HG03342 (cell line): ENCODE data around the gene MUSK.
"Not testable (repeated sequence)": the region's sequence is repeated elsewhere in the genome, so short reads cannot be mapped to it uniquely, and the experiment has no call there.

Source experiments
- ATAC-seq: cut with Tn5 transposase; IDR thresholded peaks from one replicate; pipeline ENCODE4 v1.9.1; 2021; ENCODE audit warnings: mild to moderate bottlenecking, moderate library complexity; ENCODE audit not compliant: unreplicated experiment

MUSK gene

GRCh38 chr9:110691002-110691549, 22.5 kb downstream of the MUSK start:
- no peak for ATAC-seq

- not testable (repeated sequence) for ATAC-seq
Measured at GRCh38 chr9:110695846-110696245, 27.3 kb downstream of the MUSK start.

GRCh38 chr9:110700953-110701352, 32.4 kb downstream of the MUSK start:
- ATAC-seq: no peak

- ATAC-seq: no peak
Measured at GRCh38 chr9:110703669-110704068, 35.1 kb downstream of the MUSK start.

- ATAC-seq: no peak
Measured at GRCh38 chr9:110707419-110707818, 38.8 kb downstream of the MUSK start.

- no peak for ATAC-seq
Measured at GRCh38 chr9:110710420-110710819, 41.8 kb downstream of the MUSK start.

- ATAC-seq: no peak
Measured at GRCh38 chr9:110712955-110713354, 44.4 kb downstream of the MUSK start.

- no peak for ATAC-seq
Measured at GRCh38 chr9:110714314-110714713, 45.7 kb downstream of the MUSK start.

- ATAC-seq: no peak
Measured at GRCh38 chr9:110728058-110728457, 59.5 kb downstream of the MUSK start.

- ATAC-seq: no peak
Measured at GRCh38 chr9:110729641-110730040, 61.0 kb downstream of the MUSK start.

GRCh38 chr9:110731437-110732028, 62.9 kb downstream of the MUSK start:
- ATAC-seq: no peak

- no peak for ATAC-seq
Measured at GRCh38 chr9:110738982-110739381, 70.4 kb downstream of the MUSK start.

GRCh38 chr9:110742741-110743371, 74.3 kb downstream of the MUSK start:
- ATAC-seq: no peak

GRCh38 chr9:110744715-110745384, 76.3 kb downstream of the MUSK start:
- ATAC-seq: no peak

GRCh38 chr9:110745676-110746075, 77.1 kb downstream of the MUSK start:
- no peak for ATAC-seq

GRCh38 chr9:110746211-110746930, 77.8 kb downstream of the MUSK start:
- no peak for ATAC-seq

- ATAC-seq: no peak
Measured at GRCh38 chr9:110748251-110748893, 79.8 kb downstream of the MUSK start.

GRCh38 chr9:110750272-110750671, 81.7 kb downstream of the MUSK start:
- no peak for ATAC-seq

- no peak for ATAC-seq
Measured at GRCh38 chr9:110751971-110752370, 83.4 kb downstream of the MUSK start.

GRCh38 chr9:110752766-110753165, 84.2 kb downstream of the MUSK start:
- ATAC-seq: no peak

- ATAC-seq: no peak
Measured at GRCh38 chr9:110753731-110754231, 85.2 kb downstream of the MUSK start.
